WERI-Rb-1 (cell line): Measurements from ENCODE around the gene ATRIP.
A peak's percentile ranks its signal among the peaks of the same experiment; 100 is the strongest.

ENCODE experiments used
- DNase-seq: peaks from one replicate; pipeline ENCODE4 v3.0.0-alpha.2; 2020
- H3K27ac ChIP-seq: fragments of 250-450 bp; sonication (Bioruptor Pico); 2 replicates; pipeline ENCODE4 v1.5.1; 2020; ENCODE audit warnings: mild to moderate bottlenecking, moderate library complexity
- H3K27me3 ChIP-seq: fragments of 250-450 bp; sonication (Bioruptor Pico); 2 replicates; pipeline ENCODE4 v1.5.1; 2021; ENCODE audit warnings: mild to moderate bottlenecking, low read depth, moderate library complexity; ENCODE audit not compliant: insufficient read depth, severe bottlenecking
- H3K36me3 ChIP-seq: fragments of 250-450 bp; sonication (Bioruptor Pico); 2 replicates; pipeline ENCODE4 v1.5.1; 2020; ENCODE audit warnings: mild to moderate bottlenecking, moderate library complexity
- H3K4me3 ChIP-seq: 2 replicates; pipeline ENCODE4 v1.5.1; 2011; ENCODE audit warnings: low read depth, mild to moderate bottlenecking, control low read depth, low read length
- H3K9me3 ChIP-seq: fragments of 250-450 bp; sonication (Bioruptor Pico); 2 replicates; pipeline ENCODE4 v1.5.1; 2021; ENCODE audit warnings: mild to moderate bottlenecking, moderate library complexity; ENCODE audit not compliant: severe bottlenecking
- TF ChIP-seq, protein P1 (sequence below): IDR thresholded peaks from 2 replicates; pipeline ENCODE4 v1.5.1; 2011; ENCODE audit warnings: low read depth, mild to moderate bottlenecking, control low read depth, inconsistent platforms, low read length

Gene ATRIP

DNA sequence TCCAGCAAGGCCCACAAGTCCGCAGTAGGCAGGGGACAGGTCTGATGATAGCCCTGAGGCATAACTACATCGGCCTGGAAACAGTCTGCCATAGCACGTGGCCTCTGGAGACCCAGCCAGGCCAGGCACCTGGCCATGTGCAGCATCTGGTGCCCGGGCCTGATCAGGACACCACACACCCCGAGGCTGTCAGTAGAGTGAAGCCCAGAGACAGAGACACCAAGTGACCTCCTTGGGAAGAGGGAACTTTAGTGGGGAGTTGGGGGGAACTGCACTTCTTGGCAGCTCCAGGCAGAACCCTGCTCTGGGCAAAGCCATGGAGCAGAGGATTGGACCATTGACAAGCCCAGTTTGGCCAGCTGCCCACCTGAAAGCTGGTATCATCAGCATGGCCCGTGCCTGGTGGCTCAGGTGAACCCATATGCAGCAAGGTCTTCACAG lies 56.2 kb downstream of the ATRIP start:
- no peak for DNase-seq
- Histone ChIP-seq H3K27ac (no peak overlapping the region), H3K4me3 (no peak overlapping the region), H3K9me3 (peaks cover 3% of the 10 kb centered on the region), H3K36me3 (no peaks in the 10 kb centered on the region), H3K27me3 (no peaks in the 10 kb centered on the region)
- TF ChIP-seq, protein P1, sequence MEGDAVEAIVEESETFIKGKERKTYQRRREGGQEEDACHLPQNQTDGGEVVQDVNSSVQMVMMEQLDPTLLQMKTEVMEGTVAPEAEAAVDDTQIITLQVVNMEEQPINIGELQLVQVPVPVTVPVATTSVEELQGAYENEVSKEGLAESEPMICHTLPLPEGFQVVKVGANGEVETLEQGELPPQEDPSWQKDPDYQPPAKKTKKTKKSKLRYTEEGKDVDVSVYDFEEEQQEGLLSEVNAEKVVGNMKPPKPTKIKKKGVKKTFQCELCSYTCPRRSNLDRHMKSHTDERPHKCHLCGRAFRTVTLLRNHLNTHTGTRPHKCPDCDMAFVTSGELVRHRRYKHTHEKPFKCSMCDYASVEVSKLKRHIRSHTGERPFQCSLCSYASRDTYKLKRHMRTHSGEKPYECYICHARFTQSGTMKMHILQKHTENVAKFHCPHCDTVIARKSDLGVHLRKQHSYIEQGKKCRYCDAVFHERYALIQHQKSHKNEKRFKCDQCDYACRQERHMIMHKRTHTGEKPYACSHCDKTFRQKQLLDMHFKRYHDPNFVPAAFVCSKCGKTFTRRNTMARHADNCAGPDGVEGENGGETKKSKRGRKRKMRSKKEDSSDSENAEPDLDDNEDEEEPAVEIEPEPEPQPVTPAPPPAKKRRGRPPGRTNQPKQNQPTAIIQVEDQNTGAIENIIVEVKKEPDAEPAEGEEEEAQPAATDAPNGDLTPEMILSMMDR = no peak

DNA sequence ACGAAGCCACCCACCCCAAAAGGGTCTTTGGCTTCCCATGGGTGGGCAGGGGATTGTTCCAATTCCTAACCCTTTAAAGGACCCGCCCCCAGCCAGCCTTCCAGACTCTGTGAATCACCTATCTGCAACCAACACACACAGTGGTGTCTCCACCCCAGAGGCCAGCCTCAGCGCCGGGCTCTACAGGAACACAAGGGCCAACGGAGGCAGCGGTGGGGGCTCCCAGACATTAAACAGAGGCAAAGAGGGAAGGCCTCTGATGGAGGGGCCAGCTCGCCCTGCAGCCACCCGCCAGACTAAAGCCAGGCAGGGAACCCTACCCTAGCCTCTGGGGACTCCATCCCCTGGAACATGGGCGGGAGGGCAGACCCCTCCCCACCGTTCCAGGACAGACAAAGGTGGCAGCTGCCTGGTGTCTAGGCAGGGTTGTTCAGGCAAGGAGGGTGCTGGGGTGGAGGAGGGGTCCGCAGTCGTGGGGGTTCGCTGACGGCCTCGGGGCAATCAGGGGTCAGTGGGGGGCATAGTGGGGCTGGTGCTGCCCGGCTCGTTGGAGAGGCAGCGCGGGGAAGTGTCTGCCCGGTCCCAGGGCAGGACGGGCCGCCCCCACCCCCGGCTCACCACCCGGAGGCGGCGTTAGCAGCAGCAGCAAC lies 57.0 kb downstream of the ATRIP start:
- Histone ChIP-seq H3K27me3 (no peaks in the 10 kb centered on the region), H3K36me3 (no peaks in the 10 kb centered on the region), H3K9me3 (no peaks in the 10 kb centered on the region), H3K4me3 (peak overlapping the region; percentile 50), H3K27ac (no peak overlapping the region)
- no peak for DNase-seq
- TF ChIP-seq, protein P1 = no peak

DNA sequence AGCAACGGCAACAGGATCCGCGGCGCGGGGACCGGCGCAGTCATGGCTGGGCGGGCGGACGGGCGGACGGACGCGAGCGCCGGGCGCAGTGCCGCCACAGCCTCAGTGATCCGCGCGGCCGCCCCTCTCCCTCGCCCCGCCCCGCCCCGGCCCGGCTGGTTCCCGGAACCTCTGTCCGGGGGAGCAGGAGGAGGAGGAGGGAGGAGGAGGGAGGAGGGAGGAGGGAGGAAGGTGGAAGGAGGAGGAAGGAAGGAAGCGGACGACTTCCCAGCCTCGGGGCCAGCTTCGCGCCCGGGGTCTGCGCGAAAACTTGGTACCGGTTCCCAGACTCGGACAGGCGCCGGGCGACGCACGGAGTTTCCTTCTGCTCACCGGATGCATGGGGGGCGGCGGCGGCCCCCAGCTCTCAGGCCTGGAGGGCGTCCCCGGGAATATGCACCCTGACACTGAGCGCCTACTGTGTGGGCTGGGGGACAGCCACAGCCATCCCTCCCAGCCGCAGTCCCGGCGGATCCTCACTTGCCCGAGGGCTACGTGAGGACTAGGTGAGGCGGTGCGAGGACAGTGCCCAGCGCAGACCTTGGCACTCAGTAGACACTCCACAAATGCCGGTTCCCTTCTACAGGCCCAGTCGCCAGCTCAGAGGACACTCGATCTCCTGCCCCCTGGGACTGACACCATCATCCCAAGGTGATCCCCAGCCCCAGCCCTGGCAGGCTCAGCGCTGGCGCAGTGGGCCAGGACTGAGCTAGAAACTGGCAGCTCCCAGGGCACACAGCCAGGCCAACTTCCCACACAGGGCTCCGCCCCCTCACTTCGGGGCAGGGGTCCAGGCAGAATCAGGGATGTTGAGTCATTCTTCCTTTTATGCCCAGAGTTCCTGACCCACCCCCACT lies 57.8 kb downstream of the ATRIP start, which contains the start of gene SHISA5:
SHISA5 (minus strand) TSS at position 124 of the 896 bp plus-strand sequence; CDS start at position 44, 80 bp downstream.
- Histone ChIP-seq H3K36me3 (no peaks in the 10 kb centered on the region), H3K9me3 (no peaks in the 10 kb centered on the region), H3K4me3 (peak within 1 kb of the TSS; percentile 50), H3K27me3 (no peaks in the 10 kb centered on the region), H3K27ac (no peak within 1 kb of the TSS)
- peak; percentile 50 for DNase-seq
- TF ChIP-seq, protein P1 = no peak

DNA sequence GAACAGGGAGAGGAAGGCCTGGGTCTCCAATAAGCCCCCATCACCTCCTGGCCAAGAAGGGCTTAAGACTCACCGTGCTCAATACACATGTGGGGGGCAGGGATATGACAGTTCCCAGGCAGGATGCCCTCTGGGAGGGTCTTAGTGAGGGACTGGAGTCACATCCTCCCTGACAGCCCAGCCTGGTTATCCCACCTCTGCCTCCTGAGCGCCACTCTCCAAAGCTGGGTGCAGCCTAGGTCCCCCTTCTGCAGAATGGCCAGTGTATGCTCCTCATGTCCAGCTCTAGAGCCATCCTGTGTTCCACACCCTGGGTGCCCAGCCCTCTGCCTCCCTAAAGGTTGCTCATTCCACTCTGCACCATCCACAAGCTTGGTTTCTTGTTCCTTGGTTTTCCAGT lies 58.6 kb downstream of the ATRIP start:
- DNase-seq = no peak
- H3K36me3 ChIP-seq = no peaks in the 10 kb centered on the region
- TF ChIP-seq, protein P1 = no peak
- no peak overlapping the region for H3K27ac ChIP-seq
- H3K27me3 ChIP-seq = no peaks in the 10 kb centered on the region
- H3K4me3 ChIP-seq = no peak overlapping the region
- no peaks in the 10 kb centered on the region for H3K9me3 ChIP-seq

DNA sequence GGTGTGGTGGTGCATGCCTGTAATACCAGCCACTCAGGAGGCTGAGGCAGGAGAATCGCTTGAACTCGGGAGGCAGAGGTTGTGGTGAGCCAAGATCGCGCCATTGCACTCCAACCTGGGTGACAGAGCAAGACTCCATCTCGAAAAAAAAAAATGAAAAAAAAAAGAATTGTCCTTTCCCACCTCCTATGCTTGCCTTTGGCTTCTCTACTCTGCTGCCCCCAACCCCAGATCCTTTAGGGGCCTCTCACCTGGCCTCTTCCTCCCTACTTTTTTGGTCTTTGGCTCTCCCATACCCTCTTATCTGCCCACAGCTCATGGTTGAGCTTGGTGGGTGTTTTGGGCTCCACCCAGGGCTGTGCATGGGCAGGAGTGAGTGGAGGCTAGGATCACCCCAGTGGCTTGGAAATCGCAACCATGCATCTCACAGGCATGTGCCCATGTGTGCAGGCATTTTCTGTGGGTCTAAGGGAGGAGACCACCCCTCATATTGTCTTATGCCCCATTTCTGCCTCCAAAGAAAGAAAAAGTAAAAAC lies 59.5 kb downstream of the ATRIP start:
- no peak for DNase-seq
- Histone ChIP-seq H3K27me3 (no peaks in the 10 kb centered on the region), H3K36me3 (no peaks in the 10 kb centered on the region), H3K9me3 (no peaks in the 10 kb centered on the region), H3K27ac (no peak overlapping the region), H3K4me3 (no peak overlapping the region)
- TF ChIP-seq, protein P1 = no peak
